Kidney glomerular epithelial cell (primary cell): ENCODE data around the gene ERI3.

Experiments used
- DNase-seq: peaks from one replicate; lab custom pipeline; 2025; lab: John Stamatoyannopoulos, UW

ERI3 gene

GRCh38 chr1:44236490-44237272 is 118.4 kb downstream of the ERI3 start:
- DNase-seq: no peak

GRCh38 chr1:44235808-44236207 is 119.2 kb downstream of the ERI3 start:
- no peak for DNase-seq

- DNase-seq: no peak
Measured at GRCh38 chr1:44233593-44233992, 121.5 kb downstream of the ERI3 start.

- DNase-seq: no peak
Measured at GRCh38 chr1:44230796-44231195, 124.3 kb downstream of the ERI3 start.

- DNase-seq: no peak
Measured at GRCh38 chr1:44229435-44230167, 125.5 kb downstream of the ERI3 start.

- no peak for DNase-seq
Measured at GRCh38 chr1:44228218-44228617, 126.8 kb downstream of the ERI3 start.

GRCh38 chr1:44227211-44227610 is 127.8 kb downstream of the ERI3 start:
- DNase-seq: no peak

GRCh38 chr1:44225761-44226160 is 129.3 kb downstream of the ERI3 start:
- no peak for DNase-seq

GRCh38 chr1:44223187-44223610 is 131.9 kb downstream of the ERI3 start:
- no peak for DNase-seq

GRCh38 chr1:44222397-44223186 is 132.5 kb downstream of the ERI3 start:
- no peak for DNase-seq

GRCh38 chr1:44221769-44222168 is 133.3 kb downstream of the ERI3 start:
- DNase-seq: no peak

GRCh38 chr1:44220755-44221154 is 134.3 kb downstream of the ERI3 start:
- DNase-seq: no peak

- no peak for DNase-seq
Measured at GRCh38 chr1:44220001-44220751, 134.9 kb downstream of the ERI3 start.

GRCh38 chr1:44219301-44219626 is 135.8 kb downstream of the ERI3 start:
- DNase-seq: no peak

GRCh38 chr1:44218503-44219300 is 136.4 kb downstream of the ERI3 start:
- no peak for DNase-seq

- DNase-seq: peak; percentile 36
Measured at GRCh38 chr1:44217809-44218410, 137.1 kb downstream of the ERI3 start.

- peak; percentile 79 for DNase-seq
Measured at GRCh38 chr1:44213222-44214112, 141.6 kb downstream of the ERI3 start, which contains the start of gene DMAP1. Gene DMAP1, plus strand, starts transcription at chr1:44213471. Its CDS starts 283 bp downstream, at chr1:44213754.

GRCh38 chr1:44212355-44213221 is 142.5 kb downstream of the ERI3 start:
- DNase-seq: no peak

GRCh38 chr1:44210595-44210994 is 144.5 kb downstream of the ERI3 start:
- DNase-seq: no peak
